Choroid plexus epithelial cell (primary cell): ENCODE measurements around the gene ZNF142.

Source experiments
- DNase-seq: peaks from one replicate; pipeline ENCODE4 v3.0.0-alpha.2; 2010; ENCODE audit warnings: low read depth
- H3K4me3 ChIP-seq: 2 replicates; pipeline ENCODE4 v1.5.1; 2011; ENCODE audit warnings: low read depth, mild to moderate bottlenecking, control low read depth, low read length, moderate library complexity
- TF ChIP-seq, protein P1 (sequence below): conservative IDR thresholded peaks from 2 replicates; pipeline ENCODE4 v1.5.1; 2011; ENCODE audit warnings: low read depth, mild to moderate bottlenecking, control low read depth, inconsistent platforms, low read length, moderate library complexity

Gene ZNF142

GRCh38 chr2:218642121-218642656, 17.2 kb downstream of the ZNF142 start:
- DNase-seq = no peak
- H3K4me3 ChIP-seq = no peak overlapping the region
- TF ChIP-seq, protein P1, sequence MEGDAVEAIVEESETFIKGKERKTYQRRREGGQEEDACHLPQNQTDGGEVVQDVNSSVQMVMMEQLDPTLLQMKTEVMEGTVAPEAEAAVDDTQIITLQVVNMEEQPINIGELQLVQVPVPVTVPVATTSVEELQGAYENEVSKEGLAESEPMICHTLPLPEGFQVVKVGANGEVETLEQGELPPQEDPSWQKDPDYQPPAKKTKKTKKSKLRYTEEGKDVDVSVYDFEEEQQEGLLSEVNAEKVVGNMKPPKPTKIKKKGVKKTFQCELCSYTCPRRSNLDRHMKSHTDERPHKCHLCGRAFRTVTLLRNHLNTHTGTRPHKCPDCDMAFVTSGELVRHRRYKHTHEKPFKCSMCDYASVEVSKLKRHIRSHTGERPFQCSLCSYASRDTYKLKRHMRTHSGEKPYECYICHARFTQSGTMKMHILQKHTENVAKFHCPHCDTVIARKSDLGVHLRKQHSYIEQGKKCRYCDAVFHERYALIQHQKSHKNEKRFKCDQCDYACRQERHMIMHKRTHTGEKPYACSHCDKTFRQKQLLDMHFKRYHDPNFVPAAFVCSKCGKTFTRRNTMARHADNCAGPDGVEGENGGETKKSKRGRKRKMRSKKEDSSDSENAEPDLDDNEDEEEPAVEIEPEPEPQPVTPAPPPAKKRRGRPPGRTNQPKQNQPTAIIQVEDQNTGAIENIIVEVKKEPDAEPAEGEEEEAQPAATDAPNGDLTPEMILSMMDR = no peak

- no peak for DNase-seq
- H3K4me3 ChIP-seq = no peak overlapping the region
- TF ChIP-seq, protein P1 = no peak
Measured at GRCh38 chr2:218638372-218638771, 21.1 kb downstream of the ZNF142 start.

DNA sequence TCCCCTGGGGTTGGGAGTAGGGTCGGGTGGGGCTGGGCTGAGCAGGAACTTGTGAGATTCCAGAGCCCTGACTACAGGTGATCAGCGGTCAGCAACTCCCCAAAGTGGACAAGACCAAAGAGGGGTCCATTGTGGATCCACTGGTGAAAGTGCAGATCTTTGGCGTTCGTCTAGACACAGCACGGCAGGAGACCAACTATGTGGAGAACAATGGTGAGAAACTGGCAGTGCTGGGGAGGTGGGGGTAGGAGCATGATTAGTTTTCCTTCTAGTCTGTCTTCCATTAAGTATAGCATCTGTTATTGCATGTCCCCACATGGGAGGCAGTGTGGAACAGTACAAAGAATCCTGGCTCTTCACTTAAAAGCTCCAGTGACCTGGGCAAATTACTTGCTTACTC, 23.7 kb downstream of the ZNF142 start:
- TF ChIP-seq, protein P1 = no peak
- DNase-seq = no peak
- H3K4me3 ChIP-seq = no peak overlapping the region

DNA sequence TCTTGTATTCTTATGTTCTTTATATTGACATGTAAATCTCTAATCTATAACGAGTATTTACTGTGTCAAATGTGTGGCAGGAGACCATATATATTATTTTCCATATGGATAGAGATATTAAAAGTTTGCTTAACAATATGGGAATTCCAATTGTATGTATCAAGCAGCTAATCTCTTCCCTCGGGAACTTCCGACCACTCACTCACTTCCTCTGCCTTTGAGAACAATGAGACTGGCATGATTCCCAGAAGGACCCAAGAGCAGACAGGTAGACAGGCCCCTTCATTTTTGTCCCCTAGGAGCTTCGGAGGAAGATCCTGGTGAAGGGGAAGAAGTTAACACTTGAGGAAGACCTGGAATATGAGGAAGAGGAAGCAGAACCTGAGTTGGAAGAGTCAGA, 27.6 kb downstream of the ZNF142 start:
- H3K4me3 ChIP-seq = no peak overlapping the region
- TF ChIP-seq, protein P1 = no peak

GRCh38 chr2:218627939-218628338, 31.5 kb downstream of the ZNF142 start:
- no peak overlapping the region for H3K4me3 ChIP-seq
- no peak for DNase-seq
- TF ChIP-seq, protein P1 = no peak

More for the DNA sequence above, 27.6 kb downstream of the ZNF142 start:
- DNase-seq = peak; percentile 23

DNA sequence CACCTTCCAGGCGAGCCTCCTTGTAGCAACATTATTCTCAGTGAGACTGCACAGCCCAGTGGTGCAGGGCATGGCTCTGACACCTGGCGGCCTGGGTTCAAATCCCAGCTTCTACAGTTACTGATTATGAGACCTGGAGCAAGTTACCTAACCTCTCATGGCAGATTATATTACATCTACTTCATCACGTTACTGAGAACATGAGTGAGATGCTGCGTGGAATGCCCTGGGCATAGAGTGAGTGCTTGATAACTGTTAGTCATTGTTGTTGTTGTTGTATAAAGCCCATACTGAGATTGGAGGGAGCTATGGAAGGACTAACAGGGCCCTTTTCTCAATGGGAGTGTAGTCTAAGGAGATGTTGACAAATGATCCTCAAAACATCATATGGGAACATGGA, 33.1 kb downstream of the ZNF142 start:
- TF ChIP-seq, protein P1 = no peak
- no peak overlapping the region for H3K4me3 ChIP-seq
- DNase-seq = no peak

DNA sequence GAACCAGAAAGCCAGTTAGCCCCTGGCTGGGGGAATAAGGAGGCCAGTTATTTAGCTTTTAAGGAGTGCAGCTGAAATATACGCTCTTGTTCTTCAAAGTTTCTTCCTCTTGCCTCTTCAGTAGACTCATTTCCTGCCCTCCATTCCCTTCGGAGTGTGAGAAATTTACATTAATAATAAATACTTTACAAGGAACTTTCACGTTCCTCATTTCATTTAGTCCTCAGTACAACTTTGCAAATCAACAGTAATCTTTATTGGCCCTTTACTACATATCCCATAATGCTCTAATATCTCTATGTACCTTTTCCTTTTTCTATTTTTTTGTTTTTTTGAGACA, 36.1 kb downstream of the ZNF142 start:
- no peak for DNase-seq
- H3K4me3 ChIP-seq = no peak overlapping the region
- TF ChIP-seq, protein P1 = no peak
